ENCODE data around the gene C11orf86.

DNA sequence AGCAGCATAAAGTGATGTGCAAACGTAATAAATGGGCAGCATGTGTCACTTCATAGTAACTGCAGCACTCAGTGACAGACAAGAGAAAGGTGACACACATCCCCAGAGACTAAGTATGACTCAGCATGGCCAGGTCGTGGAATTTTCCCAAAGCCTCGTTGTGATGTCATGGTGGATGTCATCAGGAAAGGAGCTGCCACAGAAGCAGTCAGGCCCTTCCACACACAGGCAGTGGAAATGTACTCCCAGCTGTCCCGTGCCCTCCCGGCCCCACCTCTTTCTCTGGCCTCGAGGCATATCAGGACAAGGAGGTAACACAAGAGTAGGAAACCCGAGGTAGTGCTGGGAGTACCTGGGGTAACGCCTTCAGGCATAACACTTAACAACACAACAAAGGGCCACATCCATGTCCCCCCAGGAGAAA lies 25.0 kb upstream of the C11orf86 start:
- no peak for TF ChIP-seq EP300 (IDR thresholded peaks at IDR 0.05)
- TF ChIP-seq, protein P1, sequence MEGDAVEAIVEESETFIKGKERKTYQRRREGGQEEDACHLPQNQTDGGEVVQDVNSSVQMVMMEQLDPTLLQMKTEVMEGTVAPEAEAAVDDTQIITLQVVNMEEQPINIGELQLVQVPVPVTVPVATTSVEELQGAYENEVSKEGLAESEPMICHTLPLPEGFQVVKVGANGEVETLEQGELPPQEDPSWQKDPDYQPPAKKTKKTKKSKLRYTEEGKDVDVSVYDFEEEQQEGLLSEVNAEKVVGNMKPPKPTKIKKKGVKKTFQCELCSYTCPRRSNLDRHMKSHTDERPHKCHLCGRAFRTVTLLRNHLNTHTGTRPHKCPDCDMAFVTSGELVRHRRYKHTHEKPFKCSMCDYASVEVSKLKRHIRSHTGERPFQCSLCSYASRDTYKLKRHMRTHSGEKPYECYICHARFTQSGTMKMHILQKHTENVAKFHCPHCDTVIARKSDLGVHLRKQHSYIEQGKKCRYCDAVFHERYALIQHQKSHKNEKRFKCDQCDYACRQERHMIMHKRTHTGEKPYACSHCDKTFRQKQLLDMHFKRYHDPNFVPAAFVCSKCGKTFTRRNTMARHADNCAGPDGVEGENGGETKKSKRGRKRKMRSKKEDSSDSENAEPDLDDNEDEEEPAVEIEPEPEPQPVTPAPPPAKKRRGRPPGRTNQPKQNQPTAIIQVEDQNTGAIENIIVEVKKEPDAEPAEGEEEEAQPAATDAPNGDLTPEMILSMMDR (IDR thresholded peaks at IDR 0.05): no peak
- no peak for TF ChIP-seq POLR2A (IDR thresholded peaks at IDR 0.05; ENCODE audit: low read depth)
